Keratinocyte (primary cell): ENCODE data around the gene PARP9. TPM values are rescaled to one million over a fixed set of nuclear protein-coding genes. Genes with fewer than 3 reads are reported as not detected.
A peak's percentile ranks its signal among the peaks of the same experiment; 100 is the strongest.

Source experiments
- DNase-seq: peaks from one replicate; pipeline ENCODE4 v3.0.0-alpha.2; 2011; ENCODE audit warnings: low read depth, missing footprints, low spot score
- FAIRE-seq: peaks from 2 replicates; lab custom pipeline; 2011; peaks lifted over from hg19 to GRCh38; lab: Jason Lieb, UNC
- H2AFZ ChIP-seq: 2 replicates; pipeline ENCODE4 v1.6.0; 2012; ENCODE audit warnings: low read length, control low read depth, inconsistent platforms; ENCODE audit not compliant: control insufficient read depth
- H3K27ac ChIP-seq: 2 replicates; pipeline ENCODE4 v1.5.1; 2011; ENCODE audit warnings: low read length; ENCODE audit not compliant: control insufficient read depth, insufficient read depth
- H3K27me3 ChIP-seq: 3 replicates; pipeline ENCODE4 v1.6.0; 2011; ENCODE audit warnings: low read length; ENCODE audit not compliant: control insufficient read depth, insufficient read depth; ENCODE audit errors: extremely low read depth
- H3K36me3 ChIP-seq, 2 experiments: 2 replicates in 1 of 2; 3 replicates in 1 of 2; pipeline ENCODE4 v1.5.1; 2011; ENCODE audit warnings: low read length in 2 of 2, mild to moderate bottlenecking in 1 of 2; ENCODE audit not compliant: control insufficient read depth in 2 of 2, insufficient read depth in 2 of 2; ENCODE audit errors: extremely low read depth in 1 of 2
- H3K4me1 ChIP-seq: 3 replicates; pipeline ENCODE4 v1.5.1; 2011; ENCODE audit warnings: low read length; ENCODE audit not compliant: control insufficient read depth, insufficient read depth; ENCODE audit errors: extremely low read depth
- H3K4me2 ChIP-seq: 3 replicates; pipeline ENCODE4 v1.6.0; 2011; ENCODE audit warnings: low read depth, low read length; ENCODE audit not compliant: control insufficient read depth, insufficient read depth; ENCODE audit errors: extremely low read depth
- H3K4me3 ChIP-seq, 3 experiments: fragments of 200-600 bp in 1 of 3; sonication (generic) in 1 of 3; 2 replicates in 2 of 3; 3 replicates in 1 of 3; pipeline ENCODE4 v1.5.1; 2011 to 2016; ENCODE audit warnings: low read length in 3 of 3, mild to moderate bottlenecking in 3 of 3, control low read depth in 2 of 3, inconsistent platforms in 1 of 3, low read depth in 1 of 3, mixed read lengths in 1 of 3, mixed run types in 1 of 3, moderate library complexity in 1 of 3; ENCODE audit not compliant: control insufficient read depth in 2 of 3, insufficient read depth in 2 of 3; ENCODE audit errors: extremely low read depth in 1 of 3
- H3K79me2 ChIP-seq: 2 replicates; pipeline ENCODE4 v1.6.0; 2012; ENCODE audit warnings: low read length; ENCODE audit not compliant: control insufficient read depth, insufficient read depth
- H3K9ac ChIP-seq: 3 replicates; pipeline ENCODE4 v1.6.0; 2011; ENCODE audit warnings: low read length; ENCODE audit not compliant: control insufficient read depth, insufficient read depth; ENCODE audit errors: extremely low read depth
- H3K9me1 ChIP-seq: 3 replicates; pipeline ENCODE4 v1.6.0; 2011; ENCODE audit warnings: low read length; ENCODE audit not compliant: control insufficient read depth, insufficient read depth; ENCODE audit errors: extremely low read depth
- H3K9me3 ChIP-seq: 2 replicates; pipeline ENCODE4 v1.5.1; 2012; ENCODE audit warnings: low read depth, low read length; ENCODE audit not compliant: control insufficient read depth
- H4K20me1 ChIP-seq: 3 replicates; pipeline ENCODE4 v1.6.0; 2011; ENCODE audit warnings: low read length; ENCODE audit not compliant: control insufficient read depth, insufficient read depth; ENCODE audit errors: extremely low read depth
- EZH2 ChIP-seq: IDR thresholded peaks from one replicate; pipeline ENCODE4 v1.6.1; 2012; ENCODE audit warnings: inconsistent platforms, mild to moderate bottlenecking, low read length, moderate library complexity
- dilution Hi-C: fragments of 300-500 bp; cut with MboI; formaldehyde crosslinking; loops from one replicate; pipeline ENCODE4 v1.7.0; 2020; ENCODE audit warnings: low sequenced_read_pairs; ENCODE audit not compliant: extremely low pct_ligation_motif_present
- polyA plus RNA-seq, 5 experiments: library from polyadenylated mRNA; depleted of rRNA in 3 of 5; stranded (reverse) in 3 of 5; stranded (forward) in 1 of 5; unstranded in 1 of 5; fragments of >200 nt; gene quantifications; 1 replicate in 1 of 5; 2 replicates in 3 of 5; 3 replicates in 1 of 5; pipeline versions ENCODE4 v1.2.1 to v1.2.3, GENCODE V29; 2011 to 2012; ENCODE audit warnings: missing spikeins in 2 of 5, low read depth in 1 of 5, low replicate concordance in 1 of 5
- TF ChIP-seq, protein P1 (sequence below), 3 experiments: IDR thresholded peaks in 1 of 3; conservative IDR thresholded peaks in 1 of 3; optimal IDR thresholded peaks in 1 of 3; 2 replicates in 2 of 3; 3 replicates in 1 of 3; pipeline versions ENCODE3 to v1.5.1; 2011; ENCODE audit warnings: low read length in 3 of 3, mild to moderate bottlenecking in 3 of 3, moderate library complexity in 2 of 3, control low read depth in 1 of 3, inconsistent platforms in 1 of 3; ENCODE audit not compliant: insufficient read depth in 2 of 3; ENCODE audit errors: extremely low read depth in 1 of 3

The PARP9 gene
- polyA plus RNA-seq, 1 donor (not counting 4 experiments of a cell fraction or from before 2014, with no cell fraction given): 70.1 TPM

GRCh38 chr3:122497425-122497824, 66.7 kb downstream of the PARP9 start:
- Histone ChIP-seq H3K4me2 (peak overlapping the region; percentile 22), H3K27me3 (no peaks in the 10 kb centered on the region), H3K9me1 (no peaks in the 10 kb centered on the region), H2AFZ (no peak overlapping the region), H3K9me3 (no peaks in the 10 kb centered on the region), H3K27ac (peak overlapping the region; percentile 54), H3K9ac (no peak overlapping the region), H3K36me3 (peaks cover 0 to 4% of the 10 kb centered on the region in 2 experiments), H3K4me1 (peaks cover 35% of the 10 kb centered on the region), H4K20me1 (peaks cover 6% of the 10 kb centered on the region), H3K79me2 (peaks cover 35% of the 10 kb centered on the region), H3K4me3 (no peak overlapping the region)
- dilution Hi-C loops: no loop called here
- TF ChIP-seq, protein P1, sequence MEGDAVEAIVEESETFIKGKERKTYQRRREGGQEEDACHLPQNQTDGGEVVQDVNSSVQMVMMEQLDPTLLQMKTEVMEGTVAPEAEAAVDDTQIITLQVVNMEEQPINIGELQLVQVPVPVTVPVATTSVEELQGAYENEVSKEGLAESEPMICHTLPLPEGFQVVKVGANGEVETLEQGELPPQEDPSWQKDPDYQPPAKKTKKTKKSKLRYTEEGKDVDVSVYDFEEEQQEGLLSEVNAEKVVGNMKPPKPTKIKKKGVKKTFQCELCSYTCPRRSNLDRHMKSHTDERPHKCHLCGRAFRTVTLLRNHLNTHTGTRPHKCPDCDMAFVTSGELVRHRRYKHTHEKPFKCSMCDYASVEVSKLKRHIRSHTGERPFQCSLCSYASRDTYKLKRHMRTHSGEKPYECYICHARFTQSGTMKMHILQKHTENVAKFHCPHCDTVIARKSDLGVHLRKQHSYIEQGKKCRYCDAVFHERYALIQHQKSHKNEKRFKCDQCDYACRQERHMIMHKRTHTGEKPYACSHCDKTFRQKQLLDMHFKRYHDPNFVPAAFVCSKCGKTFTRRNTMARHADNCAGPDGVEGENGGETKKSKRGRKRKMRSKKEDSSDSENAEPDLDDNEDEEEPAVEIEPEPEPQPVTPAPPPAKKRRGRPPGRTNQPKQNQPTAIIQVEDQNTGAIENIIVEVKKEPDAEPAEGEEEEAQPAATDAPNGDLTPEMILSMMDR (optimal IDR thresholded peaks at IDR 0.05 in 1 of 3, IDR thresholded peaks at IDR 0.05 in 1 of 3, conservative IDR thresholded peaks at IDR 0.05 in 1 of 3; ENCODE audit: extremely low read depth in 1 of 3, insufficient read depth in 2 of 3, low read length in 3 of 3): no peak
- TF ChIP-seq EZH2: no peak
- DNase-seq (no peak), FAIRE-seq (peak; percentile 89)

DNA sequence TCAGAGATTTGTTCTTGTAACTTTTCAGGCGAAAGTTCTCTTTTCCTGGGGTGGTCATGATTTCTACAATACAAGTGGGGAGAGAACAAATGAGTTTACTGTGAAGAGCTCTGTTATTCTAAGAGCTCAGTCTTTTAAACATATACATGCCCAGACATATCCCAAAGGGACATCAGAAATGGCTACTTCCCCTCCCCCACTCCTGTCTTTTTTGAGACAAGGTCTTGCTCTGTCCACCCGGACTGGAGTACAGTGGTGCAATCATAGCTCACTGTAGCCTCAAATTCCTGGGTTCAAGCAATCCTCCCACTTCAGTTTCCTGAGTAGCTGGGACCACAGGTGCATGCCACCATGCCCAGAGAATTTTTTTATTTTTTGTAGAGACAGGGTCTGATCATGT, 67.6 kb downstream of the PARP9 start:
- Histone ChIP-seq H3K79me2 (peaks cover 29% of the 10 kb centered on the region), H3K9me1 (no peaks in the 10 kb centered on the region), H3K36me3 (peaks cover 0 to 6% of the 10 kb centered on the region in 2 experiments), H3K9ac (no peak overlapping the region), H3K4me2 (peak overlapping the region; percentile 38), H3K4me1 (peaks cover 35% of the 10 kb centered on the region), H3K9me3 (no peaks in the 10 kb centered on the region), H3K4me3 (no peak overlapping the region), H3K27ac (peak overlapping the region; percentile 47), H3K27me3 (no peaks in the 10 kb centered on the region), H4K20me1 (peaks cover 3% of the 10 kb centered on the region), H2AFZ (no peak overlapping the region)
- FAIRE-seq: no peak
- TF ChIP-seq EZH2: no peak
- TF ChIP-seq, protein P1 (optimal IDR thresholded peaks at IDR 0.05 in 1 of 3, IDR thresholded peaks at IDR 0.05 in 1 of 3, conservative IDR thresholded peaks at IDR 0.05 in 1 of 3; ENCODE audit: extremely low read depth in 1 of 3, insufficient read depth in 2 of 3, low read length in 3 of 3): no peak
- dilution Hi-C loops: no loop called here
- no peak for DNase-seq
